GM10266 (cell line): ENCODE data around the gene MTNR1B.

Source experiments
- DNase-seq: peaks from one replicate; pipeline ENCODE4 v3.0.0; 2012; ENCODE audit errors: extremely low spot score
- TF ChIP-seq, protein P1 (sequence below): IDR thresholded peaks from 2 replicates; pipeline ENCODE4 v1.5.1; 2012; ENCODE audit warnings: mild to moderate bottlenecking, low read depth; ENCODE audit not compliant: control insufficient read depth, insufficient read depth; ENCODE audit errors: missing control alignments

Gene MTNR1B

DNA sequence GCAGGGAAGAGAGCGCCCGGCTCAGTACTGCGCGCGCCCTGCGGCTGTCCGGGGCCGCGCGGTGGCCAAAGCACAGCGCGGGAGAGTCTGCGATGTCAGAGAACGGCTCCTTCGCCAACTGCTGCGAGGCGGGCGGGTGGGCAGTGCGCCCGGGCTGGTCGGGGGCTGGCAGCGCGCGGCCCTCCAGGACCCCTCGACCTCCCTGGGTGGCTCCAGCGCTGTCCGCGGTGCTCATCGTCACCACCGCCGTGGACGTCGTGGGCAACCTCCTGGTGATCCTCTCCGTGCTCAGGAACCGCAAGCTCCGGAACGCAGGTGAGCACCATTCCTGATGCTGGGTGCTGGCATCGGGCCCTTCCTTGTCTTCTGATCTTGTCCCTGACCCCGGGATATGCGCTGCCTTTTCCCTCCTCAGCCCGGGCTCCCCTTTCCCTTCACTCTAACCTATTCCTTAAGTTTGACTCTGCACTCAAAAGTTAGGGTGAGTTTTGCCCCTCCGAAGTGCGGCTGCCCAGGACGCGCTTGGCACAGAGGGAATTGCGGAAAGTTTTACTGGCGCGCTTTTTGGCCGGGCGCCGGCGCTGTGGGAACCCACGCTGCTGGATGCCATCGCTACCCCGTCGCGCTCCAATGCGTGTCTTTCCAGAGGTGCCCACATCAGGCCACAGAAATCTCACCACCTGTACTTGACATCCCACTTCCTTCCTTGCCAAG lies at the start of gene MTNR1B:
Gene MTNR1B, plus strand, starts transcription at position 18 of the 714 bp plus-strand sequence. Its CDS starts 75 bp downstream, at position 93.
- TF ChIP-seq, protein P1, sequence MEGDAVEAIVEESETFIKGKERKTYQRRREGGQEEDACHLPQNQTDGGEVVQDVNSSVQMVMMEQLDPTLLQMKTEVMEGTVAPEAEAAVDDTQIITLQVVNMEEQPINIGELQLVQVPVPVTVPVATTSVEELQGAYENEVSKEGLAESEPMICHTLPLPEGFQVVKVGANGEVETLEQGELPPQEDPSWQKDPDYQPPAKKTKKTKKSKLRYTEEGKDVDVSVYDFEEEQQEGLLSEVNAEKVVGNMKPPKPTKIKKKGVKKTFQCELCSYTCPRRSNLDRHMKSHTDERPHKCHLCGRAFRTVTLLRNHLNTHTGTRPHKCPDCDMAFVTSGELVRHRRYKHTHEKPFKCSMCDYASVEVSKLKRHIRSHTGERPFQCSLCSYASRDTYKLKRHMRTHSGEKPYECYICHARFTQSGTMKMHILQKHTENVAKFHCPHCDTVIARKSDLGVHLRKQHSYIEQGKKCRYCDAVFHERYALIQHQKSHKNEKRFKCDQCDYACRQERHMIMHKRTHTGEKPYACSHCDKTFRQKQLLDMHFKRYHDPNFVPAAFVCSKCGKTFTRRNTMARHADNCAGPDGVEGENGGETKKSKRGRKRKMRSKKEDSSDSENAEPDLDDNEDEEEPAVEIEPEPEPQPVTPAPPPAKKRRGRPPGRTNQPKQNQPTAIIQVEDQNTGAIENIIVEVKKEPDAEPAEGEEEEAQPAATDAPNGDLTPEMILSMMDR = no peak
- DNase-seq = no peak

DNA sequence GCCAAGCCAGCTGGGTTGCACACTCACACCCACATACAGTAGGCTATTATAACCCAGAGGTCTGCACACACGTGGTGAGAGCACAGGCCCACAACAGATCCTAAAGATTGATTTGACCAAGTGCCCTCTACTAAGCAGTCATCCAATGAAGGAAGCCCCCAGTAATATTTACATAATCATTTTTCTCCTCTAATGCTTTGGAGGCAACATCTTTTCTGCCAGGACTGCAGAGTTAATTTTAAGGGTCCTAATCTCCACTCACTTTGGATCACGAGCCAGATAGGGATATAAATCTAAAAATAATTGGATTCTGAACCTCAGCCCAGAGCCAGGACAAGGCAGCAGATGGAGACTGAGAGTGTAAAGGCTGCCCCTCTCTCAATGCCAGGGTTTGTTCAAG lies 49.1 kb upstream of the MTNR1B start:
- DNase-seq = no peak

DNA sequence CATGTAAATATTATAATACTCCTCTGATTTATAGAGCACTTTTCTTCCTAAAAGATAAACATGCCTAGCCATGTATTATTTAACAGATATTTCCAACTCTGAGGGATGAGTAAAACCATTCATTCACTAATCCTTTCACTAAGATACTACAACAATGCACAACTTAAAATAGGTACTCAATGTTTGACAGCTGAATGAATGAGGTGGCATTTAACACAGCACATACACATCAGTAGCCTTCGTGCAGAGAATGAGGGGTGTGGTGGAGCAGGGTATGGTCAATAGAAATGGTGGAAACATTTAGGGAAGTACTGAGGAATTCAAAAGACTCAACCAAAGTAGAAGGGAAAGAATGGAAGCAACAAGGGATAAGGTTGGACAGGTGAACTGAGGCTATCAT lies 46.7 kb upstream of the MTNR1B start:
- TF ChIP-seq, protein P1 = no peak
- no peak for DNase-seq

More for the DNA sequence above, 49.1 kb upstream of the MTNR1B start:
- TF ChIP-seq, protein P1 = no peak

DNA sequence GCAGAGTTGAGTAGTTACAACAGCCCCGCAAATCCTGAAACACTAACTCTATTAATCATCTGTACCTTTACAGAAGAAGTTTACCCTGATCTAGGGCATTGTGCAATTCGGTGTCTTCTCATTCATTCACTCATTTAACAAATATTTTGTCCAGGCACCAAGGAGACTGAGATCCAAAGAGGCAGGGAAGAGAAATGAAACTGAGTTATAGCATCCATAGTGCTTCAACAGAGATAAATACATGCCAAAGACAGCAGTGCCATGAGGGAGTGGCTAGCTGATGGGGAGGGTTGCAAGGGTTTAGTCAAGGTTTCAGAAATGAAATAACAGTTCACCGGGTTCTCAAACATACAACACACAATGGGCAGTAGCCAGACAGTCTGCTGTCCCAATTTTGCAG lies 40.2 kb upstream of the MTNR1B start:
- TF ChIP-seq, protein P1 = no peak
- no peak for DNase-seq

DNA sequence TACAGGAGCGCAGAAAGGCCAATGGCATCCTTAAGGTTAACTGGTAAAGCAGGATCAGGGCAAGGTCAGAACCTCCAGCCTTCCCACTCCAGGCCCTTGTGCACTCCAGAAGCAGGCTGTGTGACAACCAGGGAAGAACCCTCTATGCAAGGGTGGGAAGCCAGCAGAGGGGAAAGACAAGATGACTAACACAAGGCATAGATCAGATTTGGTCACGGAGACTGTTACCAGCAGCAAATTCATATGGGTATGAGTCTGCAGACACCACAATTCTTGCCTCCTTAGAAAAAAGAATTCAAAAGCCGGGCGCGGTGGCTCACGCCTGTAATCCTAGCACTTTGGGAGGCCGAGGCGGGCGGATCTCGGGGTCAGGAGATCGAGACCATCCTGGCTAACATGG lies 39.8 kb upstream of the MTNR1B start:
- TF ChIP-seq, protein P1 = no peak
- DNase-seq = no peak

DNA sequence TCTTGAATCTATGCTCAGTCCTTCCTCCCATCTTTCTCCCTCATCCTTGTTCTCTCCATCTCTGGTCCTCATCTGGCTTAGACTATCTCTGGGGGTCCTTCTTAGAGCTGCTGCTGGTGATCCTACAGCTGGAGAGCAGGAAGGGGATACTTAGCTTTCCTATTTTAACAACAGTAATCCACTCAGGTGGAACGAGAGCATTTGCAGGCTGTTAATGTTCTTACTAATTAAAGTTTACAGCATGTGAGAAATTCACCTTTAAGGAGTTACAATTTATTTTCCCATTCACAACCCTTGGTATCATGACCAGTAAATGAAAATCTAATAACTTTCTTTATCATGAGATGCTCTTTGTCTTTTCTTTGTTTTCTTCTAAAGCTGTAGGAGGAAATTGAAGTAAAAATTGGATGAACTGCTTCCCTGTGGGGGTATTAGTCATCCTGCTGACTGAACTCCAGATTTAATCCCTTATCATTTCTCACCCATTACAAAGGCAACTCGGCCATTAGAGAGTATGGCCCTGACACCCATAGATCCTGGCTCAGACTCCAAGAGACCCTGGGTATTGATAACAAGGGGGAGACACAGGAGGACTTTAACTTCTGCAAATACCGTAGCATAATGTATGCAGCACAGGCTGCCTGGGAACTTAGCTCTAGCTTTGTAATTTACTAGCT lies 37.6 kb upstream of the MTNR1B start:
- no peak for DNase-seq
- TF ChIP-seq, protein P1 = no peak

DNA sequence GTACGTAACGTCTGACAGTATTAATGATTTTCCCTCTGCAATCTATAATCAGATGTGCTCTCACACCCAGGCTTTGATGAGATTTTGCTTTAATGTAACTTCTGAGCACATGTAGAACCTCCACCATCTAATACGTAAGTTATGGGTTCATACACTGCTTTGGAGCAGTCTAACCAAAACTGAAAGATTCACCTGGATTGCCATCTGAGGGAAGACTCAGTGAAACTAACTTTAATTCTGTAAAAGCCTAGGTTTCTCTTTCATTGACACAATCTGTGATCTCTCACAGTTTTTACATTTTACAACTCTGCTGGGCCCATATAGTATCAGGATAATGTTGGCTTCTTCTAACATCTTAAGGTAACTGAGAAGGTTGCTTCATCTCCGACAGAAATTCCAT lies 30.1 kb upstream of the MTNR1B start:
- no peak for DNase-seq
- TF ChIP-seq, protein P1 = no peak
